ENCODE measurements around the gene LAMB4.

DNA sequence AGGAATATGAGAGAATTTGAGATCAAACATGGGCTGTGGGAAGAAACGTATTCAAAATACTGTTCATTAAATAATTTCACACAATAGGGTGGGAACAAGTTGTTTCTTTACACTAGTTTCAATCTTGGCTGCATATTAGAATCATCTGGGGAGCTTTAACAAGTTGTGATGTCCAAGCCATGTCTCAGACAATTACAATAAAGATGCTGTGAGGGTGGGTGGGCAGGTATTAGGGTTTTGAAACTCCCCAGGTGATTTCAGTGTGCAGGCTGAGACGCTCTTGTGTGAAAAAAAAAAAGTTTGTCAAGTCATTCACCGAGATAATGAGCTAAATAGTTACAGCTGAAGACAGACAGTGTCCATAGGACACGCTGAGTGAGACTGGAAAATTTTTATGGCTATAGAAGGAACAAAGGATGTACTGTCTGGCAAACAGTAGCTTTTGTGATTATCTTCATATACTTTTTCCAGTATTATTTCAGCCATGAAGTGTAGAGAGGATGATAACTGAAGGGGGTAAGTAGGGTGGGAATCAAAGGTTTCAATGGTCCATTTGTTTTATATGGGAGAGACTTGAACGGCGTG, 12.6 kb upstream of the LAMB4 start:
- TF ChIP-seq CTCF (IDR thresholded peaks at IDR 0.05; ENCODE audit: insufficient read depth, low read length), result no peak
- no peak for TF ChIP-seq POLR2AphosphoS5 (IDR thresholded peaks at IDR 0.05; ENCODE audit: low read depth)
